SKM-1 (cell line): Measurements from ENCODE around the gene HRAS.
"Not testable (repeated sequence)": the region's sequence is repeated elsewhere in the genome, so short reads cannot be mapped to it uniquely, and the experiment has no call there.

Experiments used
- DNase-seq: peaks from one replicate; lab custom pipeline; 2025; ENCODE audit not compliant: unreplicated experiment; lab: John Stamatoyannopoulos, UW

The HRAS gene

GRCh38 chr11:534396-535209, 773 bp downstream of the HRAS start:
- DNase-seq: no peak

GRCh38 chr11:533586-534395, 1.6 kb downstream of the HRAS start:
- DNase-seq: no peak

GRCh38 chr11:532986-533585, 2.3 kb downstream of the HRAS start:
- no peak for DNase-seq

GRCh38 chr11:532527-532985, 2.8 kb downstream of the HRAS start:
- DNase-seq: no peak

- DNase-seq: no peak
These were observed 3.4 kb downstream of the HRAS start for GRCh38 chr11:531919-532526.

- no peak for DNase-seq
These were observed 4.2 kb downstream of the HRAS start for GRCh38 chr11:530960-531831.

GRCh38 chr11:529728-530411, 5.5 kb downstream of the HRAS start:
- no peak for DNase-seq

GRCh38 chr11:528815-529727, 6.3 kb downstream of the HRAS start:
- no peak for DNase-seq

- no peak for DNase-seq
These were observed 7.1 kb downstream of the HRAS start for GRCh38 chr11:528166-528814.

GRCh38 chr11:526192-526591, 9.2 kb downstream of the HRAS start:
- DNase-seq: no peak

- no peak for DNase-seq
These were observed 14.1 kb downstream of the HRAS start for GRCh38 chr11:521177-521688.

GRCh38 chr11:520428-521176, 14.8 kb downstream of the HRAS start:
- DNase-seq: no peak

GRCh38 chr11:518463-519202, 16.7 kb downstream of the HRAS start:
- no peak for DNase-seq

GRCh38 chr11:516918-517685, 18.3 kb downstream of the HRAS start:
- not testable (repeated sequence) for DNase-seq

- DNase-seq: no peak
These were observed 19.0 kb downstream of the HRAS start for GRCh38 chr11:516400-516799.

- no peak for DNase-seq
These were observed 20.2 kb downstream of the HRAS start for GRCh38 chr11:515131-515530.
